Left forelimb (tissue), 1 donor: ENCODE measurements around the gene SEMA4D.

Experiments used
- DNase-seq: peaks from one replicate; pipeline ENCODE4 v3.0.0-alpha.2; 2018; ENCODE audit warnings: low spot score

The SEMA4D gene

GRCh38 chr9:89466451-89467277 lies 31.2 kb downstream of the SEMA4D start:
- no peak for DNase-seq

- DNase-seq: no peak
Measured at GRCh38 chr9:89465726-89466308, 32.1 kb downstream of the SEMA4D start.

GRCh38 chr9:89465001-89465451 lies 32.9 kb downstream of the SEMA4D start:
- DNase-seq: no peak

- DNase-seq: no peak
Measured at GRCh38 chr9:89464300-89464901, 33.5 kb downstream of the SEMA4D start.

GRCh38 chr9:89462817-89463683 lies 34.9 kb downstream of the SEMA4D start:
- DNase-seq: no peak

- DNase-seq: no peak
Measured at GRCh38 chr9:89462199-89462598, 35.7 kb downstream of the SEMA4D start.

- DNase-seq: no peak
Measured at GRCh38 chr9:89461265-89461664, 36.6 kb downstream of the SEMA4D start.

GRCh38 chr9:89460551-89460950 lies 37.4 kb downstream of the SEMA4D start:
- DNase-seq: no peak

GRCh38 chr9:89458768-89459496 lies 39.0 kb downstream of the SEMA4D start:
- DNase-seq: no peak

- no peak for DNase-seq
Measured at GRCh38 chr9:89457376-89457855, 40.5 kb downstream of the SEMA4D start.

- no peak for DNase-seq
Measured at GRCh38 chr9:89455356-89455824, 42.5 kb downstream of the SEMA4D start.

- DNase-seq: no peak
Measured at GRCh38 chr9:89454498-89455355, 43.2 kb downstream of the SEMA4D start.

- no peak for DNase-seq
Measured at GRCh38 chr9:89453452-89453851, 44.5 kb downstream of the SEMA4D start.

GRCh38 chr9:89452561-89452960 lies 45.4 kb downstream of the SEMA4D start:
- DNase-seq: no peak

- DNase-seq: no peak
Measured at GRCh38 chr9:89450213-89450612, 47.7 kb downstream of the SEMA4D start.

- DNase-seq: no peak
Measured at GRCh38 chr9:89449261-89449671, 48.6 kb downstream of the SEMA4D start.

- no peak for DNase-seq
Measured at GRCh38 chr9:89448821-89449220, 49.1 kb downstream of the SEMA4D start.

- no peak for DNase-seq
Measured at GRCh38 chr9:89448381-89448780, 49.5 kb downstream of the SEMA4D start.

- DNase-seq: no peak
Measured at GRCh38 chr9:89447416-89447815, 50.5 kb downstream of the SEMA4D start.

- DNase-seq: no peak
Measured at GRCh38 chr9:89446961-89447310, 51.0 kb downstream of the SEMA4D start.
